ENCODE measurements around the gene ZFYVE28.

- TF ChIP-seq CTCF (IDR thresholded peaks at IDR 0.05) = no peak
- TF ChIP-seq POLR2A (IDR thresholded peaks at IDR 0.05) = no peak
Observed at GRCh38 chr4:2321279-2322196, 96.9 kb downstream of the ZFYVE28 start.
